HG03432 (cell line): ENCODE data around the gene OR4C45.
"Not testable (repeated sequence)": the region's sequence is repeated elsewhere in the genome, so short reads cannot be mapped to it uniquely, and the experiment has no call there.

Experiments
- ATAC-seq: cut with Tn5 transposase; IDR thresholded peaks from one replicate; pipeline ENCODE4 v1.9.1; 2021; ENCODE audit warnings: mild to moderate bottlenecking, moderate library complexity; ENCODE audit not compliant: unreplicated experiment

Gene OR4C45

GRCh38 chr11:50032574-50032973, at the start of gene OR4C45:
TSS of gene OR4C45 (plus strand) at chr11:50032874.
- no peak for ATAC-seq

- ATAC-seq: no peak
Observed at GRCh38 chr11:49995565-49995964, 37.1 kb upstream of the OR4C45 start.

- ATAC-seq: no peak
Observed at GRCh38 chr11:50030193-50030592, 2.5 kb upstream of the OR4C45 start.

GRCh38 chr11:50036239-50036638, 3.6 kb downstream of the OR4C45 start:
- ATAC-seq: not testable (repeated sequence)

GRCh38 chr11:50037251-50037650, 4.6 kb downstream of the OR4C45 start:
- ATAC-seq: no peak

- ATAC-seq: no peak
Observed at GRCh38 chr11:50044647-50045046, 12.0 kb downstream of the OR4C45 start.

GRCh38 chr11:50063056-50063455, 30.4 kb downstream of the OR4C45 start:
- not testable (repeated sequence) for ATAC-seq

GRCh38 chr11:50070389-50070788, 37.7 kb downstream of the OR4C45 start:
- ATAC-seq: no peak

GRCh38 chr11:50071584-50072225, 39.0 kb downstream of the OR4C45 start:
- no peak for ATAC-seq

- ATAC-seq: no peak
Observed at GRCh38 chr11:50072226-50073112, 39.8 kb downstream of the OR4C45 start.

GRCh38 chr11:50073113-50074105, 40.7 kb downstream of the OR4C45 start:
- ATAC-seq: no peak

- ATAC-seq: no peak
Observed at GRCh38 chr11:50074161-50074560, 41.5 kb downstream of the OR4C45 start.

- no peak for ATAC-seq
Observed at GRCh38 chr11:50075856-50076255, 43.2 kb downstream of the OR4C45 start.

GRCh38 chr11:50077526-50077925, 44.9 kb downstream of the OR4C45 start:
- ATAC-seq: no peak

- no peak for ATAC-seq
Observed at GRCh38 chr11:50078001-50078400, 45.3 kb downstream of the OR4C45 start.

GRCh38 chr11:50078946-50079345, 46.3 kb downstream of the OR4C45 start:
- not testable (repeated sequence) for ATAC-seq

GRCh38 chr11:50080256-50080655, 47.6 kb downstream of the OR4C45 start:
- ATAC-seq: no peak
